Hepatocyte (in vitro differentiated cells): ENCODE data around the gene MAPK8. TPM values are rescaled to one million over a fixed set of nuclear protein-coding genes. Genes with fewer than 3 reads are reported as not detected.
"Not testable (repeated sequence)": the region's sequence is repeated elsewhere in the genome, so short reads cannot be mapped to it uniquely, and the experiment has no call there.

Source experiments
- DNase-seq: peaks from one replicate; pipeline ENCODE4 v3.0.0-alpha.2; 2016; ENCODE audit warnings: low spot score
- H2AFZ ChIP-seq: fragments of 200-600 bp; sonication (generic); 2 replicates; pipeline ENCODE4 v1.6.0; 2016; ENCODE audit warnings: antibody characterized with exemption, mild to moderate bottlenecking
- H3K27ac ChIP-seq: fragments of 200-600 bp; sonication (generic); 2 replicates; pipeline ENCODE4 v1.5.1; 2016; ENCODE audit warnings: mild to moderate bottlenecking
- H3K27me3 ChIP-seq: fragments of 200-600 bp; sonication (generic); 2 replicates; pipeline ENCODE4 v1.6.1; 2016
- H3K36me3 ChIP-seq: fragments of 200-600 bp; sonication (generic); replicated peaks from 2 replicates; pipeline ENCODE4 v1.5.1; 2016; ENCODE audit warnings: low read depth; ENCODE audit not compliant: insufficient read depth
- H3K4me1 ChIP-seq: fragments of 200-600 bp; sonication (generic); 2 replicates; pipeline ENCODE4 v1.5.1; 2016; ENCODE audit warnings: mild to moderate bottlenecking, moderate library complexity; ENCODE audit not compliant: insufficient read depth
- H3K4me2 ChIP-seq: fragments of 200-600 bp; sonication (generic); 2 replicates; pipeline ENCODE4 v1.6.0; 2016
- H3K4me3 ChIP-seq: fragments of 200-600 bp; sonication (generic); 2 replicates; pipeline ENCODE4 v1.5.1; 2016; ENCODE audit warnings: mild to moderate bottlenecking
- H3K79me2 ChIP-seq: fragments of 200-600 bp; sonication (generic); 2 replicates; pipeline ENCODE4 v1.6.0; 2017; ENCODE audit warnings: mild to moderate bottlenecking
- H3K9me2 ChIP-seq: fragments of 200-600 bp; sonication (generic); replicated peaks from 2 replicates; pipeline ENCODE4 v1.6.0; 2017; ENCODE audit warnings: mild to moderate bottlenecking; ENCODE audit not compliant: insufficient read depth
- H3K9me3 ChIP-seq: fragments of 200-600 bp; sonication (generic); 2 replicates; pipeline ENCODE4 v1.5.1; 2016; ENCODE audit warnings: low read depth, mild to moderate bottlenecking
- H4K20me1 ChIP-seq: fragments of 200-600 bp; sonication (generic); 2 replicates; pipeline ENCODE4 v1.6.0; 2016; ENCODE audit warnings: mild to moderate bottlenecking; ENCODE audit not compliant: insufficient read depth, poor library complexity, severe bottlenecking
- CTCF ChIP-seq: fragments of 200-600 bp; sonication (generic); IDR thresholded peaks from 2 replicates; pipeline ENCODE4 v1.5.1; 2016; ENCODE audit warnings: antibody characterized with exemption, mild to moderate bottlenecking; ENCODE audit not compliant: poor library complexity
- EZH2 ChIP-seq: fragments of 200-600 bp; sonication (generic); IDR thresholded peaks from 2 replicates; pipeline ENCODE4 v1.6.1; 2016; ENCODE audit warnings: antibody characterized with exemption, mild to moderate bottlenecking, borderline replicate concordance
- EZH2phosphoT487 ChIP-seq: fragments of 200-600 bp; sonication (generic); IDR thresholded peaks from one replicate; pipeline ENCODE4 v1.6.1; 2018; ENCODE audit warnings: antibody characterized with exemption, mild to moderate bottlenecking, low read depth, moderate library complexity; ENCODE audit not compliant: unreplicated experiment, severe bottlenecking
- WGBS: methylation state at CpG from one replicate; pipeline ENCODE4 v1.1.6; 2016; ENCODE audit warnings: low lambda C conversion rate; ENCODE audit errors: missing lambda C conversion rate; 5-methylcytosine and 5-hydroxymethylcytosine counted together
- polyA plus RNA-seq: library from polyadenylated mRNA; unstranded; fragments of >200 nt; fragmentation: Nextera tagmentation; extraction: Ambion mirVana; gene quantifications from 2 replicates; pipeline ENCODE4 v1.2.1, GENCODE V29; 2016
- total RNA-seq: library from RNA; depleted of rRNA; stranded (reverse); fragments of >200 nt; gene quantifications from 2 replicates; pipeline ENCODE4 v1.2.3, GENCODE V29; 2014

Gene MAPK8
- total and polyA plus RNA-seq, 2 experiments from 2014 or later: 20.9 to 73.2 TPM

GRCh38 chr10:48418189-48418788, 111.8 kb downstream of the MAPK8 start:
- Histone ChIP-seq H3K4me1 (peaks cover 7% of the 10 kb centered on the region), H3K4me3 (no peak overlapping the region), H3K4me2 (no peak overlapping the region), H3K27ac (no peak overlapping the region), H4K20me1 (no peaks in the 10 kb centered on the region), H3K9me2 (no peaks in the 10 kb centered on the region), H3K36me3 (no peaks in the 10 kb centered on the region), H2AFZ (no peak overlapping the region), H3K9me3 (peaks cover 1% of the 10 kb centered on the region), H3K79me2 (no peaks in the 10 kb centered on the region), H3K27me3 (no peaks in the 10 kb centered on the region)
- TF ChIP-seq CTCF (no peak), EZH2phosphoT487 (no peak), EZH2 (no peak)
- DNase-seq: no peak
- WGBS: 78% methylated on average over 5 of the region's 5 CpGs

- no peaks in the 10 kb centered on the region for H3K79me2 ChIP-seq
- WGBS: 96% methylated on average over 4 of the region's 4 CpGs
- H3K4me3 ChIP-seq: no peak overlapping the region
- no peak overlapping the region for H2AFZ ChIP-seq
- peaks cover 7% of the 10 kb centered on the region for H3K4me1 ChIP-seq
- H3K27ac ChIP-seq: no peak overlapping the region
- no peaks in the 10 kb centered on the region for H3K36me3 ChIP-seq
- H3K9me2 ChIP-seq: no peaks in the 10 kb centered on the region
- no peak for TF ChIP-seq CTCF
- no peak for TF ChIP-seq EZH2phosphoT487
- no peak for TF ChIP-seq EZH2
- DNase-seq: no peak
- H3K27me3 ChIP-seq: no peaks in the 10 kb centered on the region
- H3K9me3 ChIP-seq: no peaks in the 10 kb centered on the region
- H3K4me2 ChIP-seq: no peak overlapping the region
- no peaks in the 10 kb centered on the region for H4K20me1 ChIP-seq
Observed at GRCh38 chr10:48419714-48420113, 113.2 kb downstream of the MAPK8 start.

- H4K20me1 ChIP-seq, H3K4me1 ChIP-seq, H3K36me3 ChIP-seq, H3K27me3 ChIP-seq, DNase-seq, H3K9me2 ChIP-seq, H3K27ac ChIP-seq, H3K9me3 ChIP-seq, H3K4me2 ChIP-seq, H2AFZ ChIP-seq, H3K4me3 ChIP-seq, H3K79me2 ChIP-seq: not testable (repeated sequence)
- WGBS: 100% methylated on average over 2 of the region's 2 CpGs
Observed at GRCh38 chr10:48421862-48422261, 115.4 kb downstream of the MAPK8 start.

- no peaks in the 10 kb centered on the region for H3K9me2 ChIP-seq
- H3K4me3 ChIP-seq: no peak overlapping the region
- DNase-seq: no peak
- H4K20me1 ChIP-seq: no peaks in the 10 kb centered on the region
- H3K27ac ChIP-seq: no peak overlapping the region
- H3K79me2 ChIP-seq: no peaks in the 10 kb centered on the region
- TF ChIP-seq EZH2phosphoT487: no peak
- no peak for TF ChIP-seq EZH2
- no peak for TF ChIP-seq CTCF
- WGBS: 88% methylated on average over 4 of the region's 4 CpGs
- H3K27me3 ChIP-seq: no peaks in the 10 kb centered on the region
- H3K36me3 ChIP-seq: no peaks in the 10 kb centered on the region
- H2AFZ ChIP-seq: no peak overlapping the region
- no peaks in the 10 kb centered on the region for H3K4me1 ChIP-seq
- no peaks in the 10 kb centered on the region for H3K9me3 ChIP-seq
- no peak overlapping the region for H3K4me2 ChIP-seq
Observed at GRCh38 chr10:48423884-48424283, 117.4 kb downstream of the MAPK8 start.
